ENCODE results near the gene SLC1A5. TPM values are rescaled to one million over a fixed set of nuclear protein-coding genes. Genes with fewer than 3 reads are reported as not detected.
A peak's percentile ranks its signal among the peaks of the same experiment; 100 is the strongest.

SLC1A5 gene
- total RNA-seq, 2 experiments from 2014 or later: 7.1 TPM

- TF ChIP-seq CTCF (IDR thresholded peaks at IDR 0.05): no peak
- H3K36me3 Mint-ChIP-seq (ENCODE audit: low read depth): peaks cover 73% of the 10 kb centered on the region
- no peak for ATAC-seq (ENCODE audit: poor library complexity)
- H3K27me3 ChIP-seq (ENCODE audit: control insufficient read depth in 1 of 2, insufficient read depth in 2 of 2, low read length in 2 of 2): no peaks in the 10 kb centered on the region
- intact Hi-C loops (cut with DNase I, micrococcal nuclease): no loop called here
- H3K27ac Mint-ChIP-seq: no peak overlapping the region
- H3K27ac ChIP-seq (ENCODE audit: low read depth in 1 of 2, low read length in 2 of 2): no peak overlapping the region
- no peaks in the 10 kb centered on the region for H3K9me3 ChIP-seq (ENCODE audit: control insufficient read depth in 1 of 2, insufficient read depth in 1 of 2, low read length in 2 of 2)
- peaks cover 86% of the 10 kb centered on the region for H3K36me3 ChIP-seq (ENCODE audit: insufficient read depth, low read length)
- POLR2A ChIA-PET: interaction anchor here (1.4 kb wide), 1 partner anchor 28 kb away, joined by 3 read pairs; no protein-coding TSS in a partner anchor
- H3K4me1 ChIP-seq (ENCODE audit: insufficient read depth, low read length): peaks cover 11% of the 10 kb centered on the region
- H3K27me3 Mint-ChIP-seq: no peaks in the 10 kb centered on the region
- H3K4me3 ChIP-seq (ENCODE audit: low read length): no peak overlapping the region
- CTCF ChIA-PET: no interaction called here
- H3K4me3 Mint-ChIP-seq: no peak overlapping the region
- no peaks in the 10 kb centered on the region for H3K9me3 Mint-ChIP-seq
- no peak for DNase-seq
- H3K4me1 Mint-ChIP-seq (ENCODE audit: low read depth): peaks cover 8% of the 10 kb centered on the region
Measured at GRCh38 chr19:46732172-46732938, 56.0 kb downstream of the SLC1A5 start.

GRCh38 chr19:46731584-46731983 lies 56.8 kb downstream of the SLC1A5 start:
- peaks cover 8% of the 10 kb centered on the region for H3K4me1 Mint-ChIP-seq (ENCODE audit: low read depth)
- H3K27ac Mint-ChIP-seq: peak overlapping the region; percentile 12
- Histone ChIP-seq H3K9me3 (ENCODE audit: control insufficient read depth in 1 of 2, insufficient read depth in 1 of 2, low read length in 2 of 2) (no peaks in the 10 kb centered on the region), H3K4me1 (ENCODE audit: insufficient read depth, low read length) (peaks cover 11% of the 10 kb centered on the region), H3K4me3 (ENCODE audit: low read length) (no peak overlapping the region), H3K27me3 (ENCODE audit: control insufficient read depth in 1 of 2, insufficient read depth in 2 of 2, low read length in 2 of 2) (no peaks in the 10 kb centered on the region), H3K27ac (ENCODE audit: low read depth in 1 of 2, low read length in 2 of 2) (no peak overlapping the region), H3K36me3 (ENCODE audit: insufficient read depth, low read length) (peaks cover 86% of the 10 kb centered on the region)
- no peak overlapping the region for H3K4me3 Mint-ChIP-seq
- DNase-seq (peak in 2 of 14 experiments; percentile 56 to 64), ATAC-seq (ENCODE audit: poor library complexity) (no peak)
- intact Hi-C loops (cut with DNase I, micrococcal nuclease): no loop called here
- TF ChIP-seq CTCF (IDR thresholded peaks at IDR 0.05): no peak
- H3K9me3 Mint-ChIP-seq: no peaks in the 10 kb centered on the region
- no peaks in the 10 kb centered on the region for H3K27me3 Mint-ChIP-seq
- POLR2A ChIA-PET: interaction anchor here (1.4 to 1.8 kb wide), 2 partner anchors 17 to 27 kb away, joined by 3 to 5 read pairs; no protein-coding TSS in a partner anchor
- CTCF ChIA-PET: interaction anchor here (0.6 kb wide), 1 partner anchor 109 kb away, joined by 3 read pairs; no protein-coding TSS in a partner anchor
- H3K36me3 Mint-ChIP-seq (ENCODE audit: low read depth): peaks cover 71% of the 10 kb centered on the region

GRCh38 chr19:46731007-46731501 lies 57.3 kb downstream of the SLC1A5 start:
- POLR2A ChIA-PET: interaction anchor here (1.4 to 1.8 kb wide), 2 partner anchors 17 to 27 kb away, joined by 3 to 5 read pairs; no protein-coding TSS in a partner anchor
- H3K4me1 ChIP-seq (ENCODE audit: insufficient read depth, low read length): peaks cover 11% of the 10 kb centered on the region
- ATAC-seq (ENCODE audit: poor library complexity) (no peak), DNase-seq (peak in 2 of 14 experiments; percentile 64 to 72)
- no peak for TF ChIP-seq CTCF (IDR thresholded peaks at IDR 0.05)
- H3K27ac Mint-ChIP-seq: no peak overlapping the region
- no peak overlapping the region for H3K4me3 Mint-ChIP-seq
- peaks cover 73% of the 10 kb centered on the region for H3K36me3 Mint-ChIP-seq (ENCODE audit: low read depth)
- H3K9me3 Mint-ChIP-seq: no peaks in the 10 kb centered on the region
- peaks cover 86% of the 10 kb centered on the region for H3K36me3 ChIP-seq (ENCODE audit: insufficient read depth, low read length)
- H3K9me3 ChIP-seq (ENCODE audit: control insufficient read depth in 1 of 2, insufficient read depth in 1 of 2, low read length in 2 of 2): no peaks in the 10 kb centered on the region
- no peaks in the 10 kb centered on the region for H3K27me3 Mint-ChIP-seq
- peaks cover 8% of the 10 kb centered on the region for H3K4me1 Mint-ChIP-seq (ENCODE audit: low read depth)
- intact Hi-C loops (cut with DNase I, micrococcal nuclease): no loop called here
- H3K27ac ChIP-seq (ENCODE audit: low read depth in 1 of 2, low read length in 2 of 2): no peak overlapping the region
- H3K27me3 ChIP-seq (ENCODE audit: control insufficient read depth in 1 of 2, insufficient read depth in 2 of 2, low read length in 2 of 2): no peaks in the 10 kb centered on the region
- CTCF ChIA-PET: interaction anchor here (0.6 kb wide), 1 partner anchor 110 kb away, joined by 3 read pairs; no protein-coding TSS in a partner anchor
- no peak overlapping the region for H3K4me3 ChIP-seq (ENCODE audit: low read length)

Measured in CD4-positive, alpha-beta T cell (primary cell).